Peyer's patch (tissue), 4 donors: Measurements from ENCODE around the gene CNTNAP2.

ENCODE experiments used
- POLR2A ChIP-seq, 2 donors: fragments of 450-650 bp; IDR thresholded peaks; one replicate each; pipeline ENCODE4 v1.5.1; 2017; ENCODE audit warnings: antibody characterized with exemption in 2 of 2, mild to moderate bottlenecking in 2 of 2, moderate library complexity in 2 of 2
- TF ChIP-seq, protein P1 (sequence below), 6 experiments: fragments of 450-650 bp in 4 of 6; fragments of 200-600 bp in 2 of 6; sonication (generic) in 1 of 6; IDR thresholded peaks; one replicate each; pipeline ENCODE4 v1.5.1; 2017 to 2019; ENCODE audit warnings: antibody characterized with exemption in 6 of 6, mild to moderate bottlenecking in 3 of 6, moderate library complexity in 1 of 6

DNA sequence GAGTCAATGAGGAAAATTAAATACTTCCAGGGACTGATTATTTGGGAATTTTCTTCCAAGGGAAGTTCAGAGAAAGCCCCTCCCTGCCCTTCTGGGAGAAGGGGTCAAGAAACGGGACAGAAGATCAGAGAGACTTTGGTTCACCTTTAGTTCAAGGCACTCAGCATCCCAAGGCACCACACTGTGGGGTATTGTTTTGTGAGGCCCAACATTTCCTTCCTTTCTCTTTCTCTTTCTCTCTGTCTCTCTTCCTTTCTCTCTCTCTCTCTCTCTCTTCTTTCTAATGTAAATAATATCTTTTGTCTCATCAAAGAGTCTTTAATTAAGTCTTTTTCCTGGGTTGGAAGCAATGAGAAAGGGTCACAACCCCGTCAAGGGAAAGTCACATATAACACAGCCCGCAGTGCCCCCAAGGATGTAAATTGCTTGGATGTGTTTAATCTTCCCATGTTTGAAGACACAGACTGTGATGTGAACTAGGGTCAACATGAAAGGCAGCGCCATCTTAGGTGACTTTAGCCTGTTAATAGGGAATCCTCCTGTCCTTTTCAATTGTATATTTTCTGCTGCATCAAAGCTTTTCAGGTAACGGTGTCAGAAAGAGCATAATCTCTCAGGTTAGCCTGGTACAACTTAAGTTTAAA lies 1490.7 kb downstream of the CNTNAP2 start:
- no peak for TF ChIP-seq POLR2A (IDR thresholded peaks at IDR 0.05)
- TF ChIP-seq, protein P1, sequence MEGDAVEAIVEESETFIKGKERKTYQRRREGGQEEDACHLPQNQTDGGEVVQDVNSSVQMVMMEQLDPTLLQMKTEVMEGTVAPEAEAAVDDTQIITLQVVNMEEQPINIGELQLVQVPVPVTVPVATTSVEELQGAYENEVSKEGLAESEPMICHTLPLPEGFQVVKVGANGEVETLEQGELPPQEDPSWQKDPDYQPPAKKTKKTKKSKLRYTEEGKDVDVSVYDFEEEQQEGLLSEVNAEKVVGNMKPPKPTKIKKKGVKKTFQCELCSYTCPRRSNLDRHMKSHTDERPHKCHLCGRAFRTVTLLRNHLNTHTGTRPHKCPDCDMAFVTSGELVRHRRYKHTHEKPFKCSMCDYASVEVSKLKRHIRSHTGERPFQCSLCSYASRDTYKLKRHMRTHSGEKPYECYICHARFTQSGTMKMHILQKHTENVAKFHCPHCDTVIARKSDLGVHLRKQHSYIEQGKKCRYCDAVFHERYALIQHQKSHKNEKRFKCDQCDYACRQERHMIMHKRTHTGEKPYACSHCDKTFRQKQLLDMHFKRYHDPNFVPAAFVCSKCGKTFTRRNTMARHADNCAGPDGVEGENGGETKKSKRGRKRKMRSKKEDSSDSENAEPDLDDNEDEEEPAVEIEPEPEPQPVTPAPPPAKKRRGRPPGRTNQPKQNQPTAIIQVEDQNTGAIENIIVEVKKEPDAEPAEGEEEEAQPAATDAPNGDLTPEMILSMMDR (IDR thresholded peaks at IDR 0.05): no peak
